H1 (cell line): ENCODE results near the gene COL4A2. TPM values are rescaled to one million over a fixed set of nuclear protein-coding genes. Genes with fewer than 3 reads are reported as not detected.

Experiments used
- CTCF ChIA-PET: fragments of 300-600 bp; sonication (Branson Sonifier 250); formaldehyde crosslinking; loops from one replicate; lab custom pipeline; 2021; ENCODE audit not compliant: partially characterized antibody; lab: Charles Lee
- POLR2A ChIA-PET: fragments of 300-600 bp; sonication (Branson Sonifier 250); formaldehyde crosslinking; loops from one replicate; lab custom pipeline; 2021; ENCODE audit warnings: inconsistent platforms; ENCODE audit not compliant: partially characterized antibody; lab: Charles Lee
- DNase-seq, 2 experiments: peaks; one replicate each; pipeline versions ENCODE4 v3.0.0 to v3.0.0-alpha.2; 2010 to 2022; ENCODE audit warnings: low spot score in 2 of 2, low read depth in 1 of 2, mixed read lengths in 1 of 2
- FAIRE-seq: peaks from 2 replicates; lab custom pipeline; 2011; peaks lifted over from hg19 to GRCh38; lab: Jason Lieb, UNC
- H2AFZ ChIP-seq: 2 replicates; pipeline ENCODE4 v1.8.1; 2012; ENCODE audit warnings: low read length, inconsistent platforms
- H2AK5ac ChIP-seq: 2 replicates; pipeline ENCODE4 v1.6.1; 2013; ENCODE audit warnings: low read depth, low read length
- H2BK120ac ChIP-seq: replicated peaks from 2 replicates; pipeline ENCODE3; 2013; ENCODE audit warnings: low read depth, low read length, inconsistent platforms
- H2BK12ac ChIP-seq: 2 replicates; pipeline ENCODE4 v1.6.1; 2013; ENCODE audit warnings: low read depth, low read length
- H2BK15ac ChIP-seq: 2 replicates; pipeline ENCODE4 v1.6.1; 2013; ENCODE audit warnings: low read length
- H2BK20ac ChIP-seq: 2 replicates; pipeline ENCODE4 v1.6.1; 2013; ENCODE audit warnings: low read length
- H2BK5ac ChIP-seq: 2 replicates; pipeline ENCODE4 v1.6.1; 2013; ENCODE audit warnings: low read depth, low read length
- H3K14ac ChIP-seq: 2 replicates; pipeline ENCODE4 v1.6.1; 2013; ENCODE audit warnings: inconsistent platforms; ENCODE audit not compliant: insufficient read length
- H3K18ac ChIP-seq: 2 replicates; pipeline ENCODE4 v1.6.1; 2013; ENCODE audit warnings: low read length; ENCODE audit errors: extremely low read depth
- H3K23ac ChIP-seq: 2 replicates; pipeline ENCODE4 v1.6.1; 2013; ENCODE audit warnings: inconsistent platforms; ENCODE audit not compliant: insufficient read length
- H3K23me2 ChIP-seq: 2 replicates; pipeline ENCODE4 v1.6.1; 2013; ENCODE audit warnings: low read depth, low read length
- H3K27ac ChIP-seq: 2 replicates; pipeline ENCODE4 v1.6.1; 2011; ENCODE audit warnings: low read depth, low read length, inconsistent platforms
- H3K27me3 ChIP-seq, 4 experiments: replicated peaks in 1 of 4; 1 replicate in 1 of 4; 2 replicates in 3 of 4; pipeline versions ENCODE4 v1.6.1 to v1.8.1; 2011 to 2013; ENCODE audit warnings: low read length in 3 of 4, mild to moderate bottlenecking in 3 of 4, inconsistent platforms in 2 of 4, mixed read lengths in 2 of 4, moderate library complexity in 1 of 4; ENCODE audit not compliant: control insufficient read depth in 3 of 4, insufficient read depth in 3 of 4; ENCODE audit errors: extremely low read depth in 1 of 4
- H3K36me3 ChIP-seq, 4 experiments: 2 replicates each; pipeline versions ENCODE4 v1.6.1 to v1.8.1; 2011 to 2013; ENCODE audit warnings: mild to moderate bottlenecking in 4 of 4, low read length in 3 of 4, moderate library complexity in 2 of 4, control low read depth in 1 of 4, inconsistent platforms in 1 of 4; ENCODE audit not compliant: insufficient read depth in 4 of 4, control insufficient read depth in 2 of 4
- H3K4ac ChIP-seq: replicated peaks from 2 replicates; pipeline ENCODE3; 2013; ENCODE audit warnings: low read length, low read depth, mixed read lengths, inconsistent platforms; ENCODE audit not compliant: insufficient read length
- H3K4me1 ChIP-seq, 4 experiments: replicated peaks in 1 of 4; 1 replicate in 1 of 4; 2 replicates in 3 of 4; pipeline versions ENCODE4 v1.6.1 to v1.8.1; 2011 to 2013; ENCODE audit warnings: low read length in 3 of 4, inconsistent platforms in 2 of 4, mixed read lengths in 1 of 4; ENCODE audit not compliant: insufficient read depth in 4 of 4, control insufficient read depth in 3 of 4
- H3K4me2 ChIP-seq, 2 experiments: 2 replicates each; pipeline versions ENCODE4 v1.6.1 to v1.8.1; 2011 to 2013; ENCODE audit warnings: low read depth in 2 of 2, low read length in 2 of 2, control low read depth in 1 of 2, inconsistent platforms in 1 of 2, mild to moderate bottlenecking in 1 of 2; ENCODE audit not compliant: insufficient read depth in 1 of 2
- H3K4me3 ChIP-seq, 4 experiments: fragments of 200-600, 300-600 bp in 1 of 4; sonication (generic), shearing (Covaris generic), sonication (Bioruptor Twin) in 1 of 4; 2 replicates each; pipeline versions ENCODE4 v1.5.1 to v1.8.1; 2011 to 2016; ENCODE audit warnings: low read length in 4 of 4, low read depth in 3 of 4, control low read depth in 2 of 4, inconsistent platforms in 2 of 4, mild to moderate bottlenecking in 2 of 4, mixed read lengths in 1 of 4, moderate library complexity in 1 of 4; ENCODE audit not compliant: insufficient read depth in 2 of 4; ENCODE audit errors: extremely low read depth in 1 of 4
- H3K56ac ChIP-seq: replicated peaks from 2 replicates; pipeline ENCODE3; 2013; ENCODE audit warnings: low read depth, mild to moderate bottlenecking, mixed read lengths, low read length, inconsistent platforms; ENCODE audit not compliant: insufficient read length
- H3K79me1 ChIP-seq: 2 replicates; pipeline ENCODE4 v1.6.1; 2013; ENCODE audit warnings: low read depth, low read length, control low read depth
- H3K79me2 ChIP-seq, 2 experiments: 2 replicates each; pipeline versions ENCODE4 v1.6.1 to v1.8.1; 2012 to 2013; ENCODE audit warnings: low read length in 2 of 2, mild to moderate bottlenecking in 2 of 2, inconsistent platforms in 1 of 2; ENCODE audit not compliant: insufficient read depth in 2 of 2, control insufficient read depth in 1 of 2
- H3K9ac ChIP-seq, 4 experiments: replicated peaks in 1 of 4; 1 replicate in 1 of 4; 2 replicates in 3 of 4; pipeline versions ENCODE4 v1.6.1 to v1.8.1; 2011 to 2013; ENCODE audit warnings: low read depth in 3 of 4, low read length in 3 of 4, control low read depth in 2 of 4, mild to moderate bottlenecking in 2 of 4, moderate library complexity in 2 of 4, inconsistent platforms in 1 of 4; ENCODE audit errors: extremely low read depth in 1 of 4
- H3K9me3 ChIP-seq, 2 experiments: 2 replicates each; pipeline versions ENCODE4 v1.6.1 to v1.8.1; 2012 to 2013; ENCODE audit warnings: mild to moderate bottlenecking in 2 of 2, moderate library complexity in 2 of 2, control low read depth in 1 of 2, inconsistent platforms in 1 of 2, low read depth in 1 of 2, low read length in 1 of 2, mixed read lengths in 1 of 2; ENCODE audit not compliant: insufficient read depth in 2 of 2
- H4K20me1 ChIP-seq, 2 experiments: replicated peaks in 1 of 2; 2 replicates each; pipeline versions ENCODE3 to v1.8.1; 2011 to 2013; ENCODE audit warnings: inconsistent platforms in 2 of 2, low read length in 2 of 2, mild to moderate bottlenecking in 1 of 2; ENCODE audit not compliant: insufficient read depth in 2 of 2, control insufficient read depth in 1 of 2
- H4K5ac ChIP-seq: 2 replicates; pipeline ENCODE4 v1.6.1; 2013; ENCODE audit warnings: low read length, low read depth, mixed read lengths, inconsistent platforms; ENCODE audit not compliant: insufficient read length
- H4K8ac ChIP-seq: 2 replicates; pipeline ENCODE4 v1.8.0; 2013; ENCODE audit warnings: mild to moderate bottlenecking, moderate library complexity, low read length, inconsistent platforms; ENCODE audit not compliant: insufficient read depth; ENCODE audit errors: extremely low read depth
- H4K91ac ChIP-seq: replicated peaks from 2 replicates; pipeline ENCODE3; 2013; ENCODE audit warnings: low read length, mixed read lengths, inconsistent platforms; ENCODE audit not compliant: insufficient read length
- BACH1 ChIP-seq: IDR thresholded peaks from 2 replicates; pipeline ENCODE4 v1.6.1; 2012; ENCODE audit warnings: low read length, improper control_type of control experiment
- CBX5 ChIP-seq: fragments of 300-800, 300-1000 bp; sonication (generic); IDR thresholded peaks from 2 replicates; pipeline ENCODE4 v1.7.1; 2016; ENCODE audit warnings: antibody characterized with exemption, low read length, low read depth
- EP300 ChIP-seq, 2 experiments: IDR thresholded peaks; 1 replicate in 1 of 2; 2 replicates in 1 of 2; pipeline ENCODE4 v1.6.1; 2011 to 2012; ENCODE audit warnings: low read depth in 2 of 2, low read length in 2 of 2, mild to moderate bottlenecking in 2 of 2, borderline replicate concordance in 1 of 2, inconsistent platforms in 1 of 2, moderate library complexity in 1 of 2
- EZH2 ChIP-seq: fragments of 200-600 bp; sonication (generic); IDR thresholded peaks from 2 replicates; pipeline ENCODE4 v1.7.1; 2012; ENCODE audit warnings: low read depth, mild to moderate bottlenecking, moderate library complexity, low read length, inconsistent platforms; ENCODE audit not compliant: severe bottlenecking
- FOSL1 ChIP-seq: IDR thresholded peaks from 2 replicates; pipeline ENCODE4 v1.6.1; 2011; ENCODE audit warnings: mild to moderate bottlenecking, low read depth, low read length, moderate library complexity; ENCODE audit not compliant: insufficient read depth
- GABPA ChIP-seq: IDR thresholded peaks from 2 replicates; pipeline ENCODE4 v1.6.1; 2011; ENCODE audit warnings: mild to moderate bottlenecking, low read length, moderate library complexity, borderline replicate concordance; ENCODE audit not compliant: insufficient read depth
- POLR2AphosphoS5 ChIP-seq: IDR thresholded peaks from 2 replicates; pipeline ENCODE4 v1.6.1; 2011; ENCODE audit warnings: low read depth, low read length
- SIX5 ChIP-seq: IDR thresholded peaks from 2 replicates; pipeline ENCODE4 v1.6.1; 2011; ENCODE audit warnings: mild to moderate bottlenecking, low read depth, low read length
- SP1 ChIP-seq: IDR thresholded peaks from 2 replicates; pipeline ENCODE4 v1.6.1; 2011; ENCODE audit warnings: low read depth, low read length
- WGBS, 2 experiments: shearing (Covaris generic) in 1 of 2; methylation state at CpG; one replicate each; pipeline versions ENCODE4 v1.1.6 to v1.1.7; 2013 to 2015; ENCODE audit warnings: low lambda C conversion rate in 2 of 2, mixed read lengths in 2 of 2, inconsistent platforms in 1 of 2, low coverage in 1 of 2, missing lambda C conversion rate in 1 of 2; ENCODE audit not compliant: insufficient replicate concordance in 2 of 2, insufficient coverage in 1 of 2, insufficient read length in 1 of 2; ENCODE audit errors: extremely low coverage in 1 of 2, missing lambda C conversion rate in 1 of 2; 5-methylcytosine and 5-hydroxymethylcytosine counted together
- polyA plus RNA-seq, 7 experiments: library from polyadenylated mRNA; depleted of rRNA in 3 of 7; stranded (reverse) in 5 of 7; unstranded in 2 of 7; fragments of >200 nt in 5 of 7; fragments of 200-250 nt in 2 of 7; gene quantifications; 1 replicate in 5 of 7; 2 replicates in 1 of 7; 4 replicates in 1 of 7; pipeline versions ENCODE4 v1.2.1 to v1.2.3, GENCODE V29; 2011 to 2013; ENCODE audit warnings: missing spikeins in 2 of 7, mixed read lengths in 2 of 7
- total RNA-seq: library from RNA; stranded (reverse); fragmentation: NEBNext Ultra II Directional; extraction: Animal tissue kit (Norgen Biotek cat#: 25700); gene quantifications from 2 replicates; pipeline ENCODE4 v1.2.1, GENCODE V29; 2021
- TF ChIP-seq, protein P1 (sequence below): IDR thresholded peaks from 2 replicates; pipeline ENCODE4 v1.6.1; 2012; ENCODE audit warnings: inconsistent platforms
- TF ChIP-seq, protein P2 (sequence below): IDR thresholded peaks from 2 replicates; pipeline ENCODE4 v1.6.1; 2011; ENCODE audit warnings: low read depth, mild to moderate bottlenecking, low read length; ENCODE audit not compliant: insufficient read depth

The COL4A2 gene
- total and polyA plus RNA-seq, 2 of the 8 experiments (the other 6 are each of a cell fraction or from before 2014, with no cell fraction given): 80.4 to 87.3 TPM

DNA sequence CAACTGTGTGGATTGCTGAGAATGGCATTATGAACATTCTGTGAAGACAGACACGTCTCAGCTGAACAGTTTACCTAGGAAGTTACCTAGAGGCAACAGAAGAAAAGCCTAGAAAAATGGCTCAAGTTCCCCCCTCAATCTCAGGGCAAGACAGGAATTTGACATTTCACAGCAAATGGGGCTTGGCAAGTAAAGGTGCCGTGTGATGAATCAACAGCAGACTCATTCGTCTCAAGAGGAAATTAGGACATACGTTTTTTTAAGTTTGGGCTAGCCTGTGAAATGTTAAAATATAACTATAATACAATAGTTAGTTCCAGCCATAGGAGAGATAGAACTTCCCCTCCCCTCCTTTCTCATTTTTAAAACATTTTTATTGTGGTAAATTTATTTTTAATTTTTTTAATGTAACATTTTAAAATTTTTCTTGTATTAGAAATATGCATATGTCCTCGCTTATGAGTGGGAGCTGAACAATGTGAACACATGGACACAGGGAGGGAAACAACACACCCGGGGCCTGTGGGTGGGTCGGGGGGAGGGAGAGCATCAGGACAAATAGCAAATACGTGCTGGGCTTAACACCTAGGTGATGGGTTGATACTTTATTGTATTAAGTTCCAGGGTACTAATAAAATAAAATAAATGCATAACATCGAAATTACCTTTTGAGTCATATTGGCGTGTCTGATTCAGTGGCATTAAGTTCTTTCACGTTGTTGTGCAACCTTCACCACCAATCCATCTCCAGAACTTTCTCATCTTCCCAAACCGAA, 116.0 kb downstream of the COL4A2 start:
- CTCF ChIA-PET: interaction anchor here (0.8 to 3.2 kb wide), 2 partner anchors 11 to 32 kb away, joined by 3 to 13 read pairs; no protein-coding TSS in a partner anchor
- Histone ChIP-seq H3K18ac (no peak overlapping the region), H3K27ac (no peak overlapping the region), H3K23me2 (no peaks in the 10 kb centered on the region), H2BK5ac (no peak overlapping the region), H3K27me3 (no peaks in the 10 kb centered on the region), H3K23ac (no peak overlapping the region), H4K8ac (no peak overlapping the region), H3K4me3 (no peak overlapping the region), H3K56ac (no peak overlapping the region), H3K4me1 (no peaks in the 10 kb centered on the region), H2BK120ac (no peak overlapping the region), H2BK15ac (no peak overlapping the region), H2AFZ (no peak overlapping the region), H3K4me2 (no peak overlapping the region), H4K5ac (no peak overlapping the region), H3K79me2 (no peaks in the 10 kb centered on the region), H3K4ac (no peak overlapping the region), H3K36me3 (peaks cover 0 to 13% (median 0%) of the 10 kb centered on the region in 4 experiments; a peak in 2 of 8 replicates), H3K9ac (no peak overlapping the region), H4K20me1 (no peaks in the 10 kb centered on the region), H3K14ac (no peak overlapping the region), H2BK12ac (no peak overlapping the region), H4K91ac (no peak overlapping the region), H3K79me1 (no peaks in the 10 kb centered on the region; the same call in 1 of the 2 replicates), H2BK20ac (no peak overlapping the region), H2AK5ac (no peak overlapping the region), H3K9me3 (no peaks in the 10 kb centered on the region)
- DNase-seq (no peak), FAIRE-seq (no peak)
- WGBS, 2 experiments: 82% methylated on average over 11 of the region's 12 CpGs; no CpG with 5 or more reads in 1 of the 2 experiments
- POLR2A ChIA-PET: no interaction called here
- TF ChIP-seq CBX5 (no peak), POLR2AphosphoS5 (no peak), EP300 (IDR thresholded peaks at IDR 0.05; ENCODE audit: borderline replicate concordance in 1 of 2, low read depth in 2 of 2, low read length in 2 of 2) (no peak), SP1 (no peak), GABPA (no peak), BACH1 (no peak), EZH2 (no peak), FOSL1 (no peak), SIX5 (no peak)
- TF ChIP-seq, protein P1, sequence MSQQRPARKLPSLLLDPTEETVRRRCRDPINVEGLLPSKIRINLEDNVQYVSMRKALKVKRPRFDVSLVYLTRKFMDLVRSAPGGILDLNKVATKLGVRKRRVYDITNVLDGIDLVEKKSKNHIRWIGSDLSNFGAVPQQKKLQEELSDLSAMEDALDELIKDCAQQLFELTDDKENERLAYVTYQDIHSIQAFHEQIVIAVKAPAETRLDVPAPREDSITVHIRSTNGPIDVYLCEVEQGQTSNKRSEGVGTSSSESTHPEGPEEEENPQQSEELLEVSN: no peak
- TF ChIP-seq, protein P2, sequence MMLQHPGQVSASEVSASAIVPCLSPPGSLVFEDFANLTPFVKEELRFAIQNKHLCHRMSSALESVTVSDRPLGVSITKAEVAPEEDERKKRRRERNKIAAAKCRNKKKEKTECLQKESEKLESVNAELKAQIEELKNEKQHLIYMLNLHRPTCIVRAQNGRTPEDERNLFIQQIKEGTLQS: no peak
